ENCODE data around the gene RELN. TPM values are rescaled to one million over a fixed set of nuclear protein-coding genes. Genes with fewer than 3 reads are reported as not detected.

RELN gene
- total RNA-seq, 1 experiment from 2014 or later: 0.20 TPM

DNA sequence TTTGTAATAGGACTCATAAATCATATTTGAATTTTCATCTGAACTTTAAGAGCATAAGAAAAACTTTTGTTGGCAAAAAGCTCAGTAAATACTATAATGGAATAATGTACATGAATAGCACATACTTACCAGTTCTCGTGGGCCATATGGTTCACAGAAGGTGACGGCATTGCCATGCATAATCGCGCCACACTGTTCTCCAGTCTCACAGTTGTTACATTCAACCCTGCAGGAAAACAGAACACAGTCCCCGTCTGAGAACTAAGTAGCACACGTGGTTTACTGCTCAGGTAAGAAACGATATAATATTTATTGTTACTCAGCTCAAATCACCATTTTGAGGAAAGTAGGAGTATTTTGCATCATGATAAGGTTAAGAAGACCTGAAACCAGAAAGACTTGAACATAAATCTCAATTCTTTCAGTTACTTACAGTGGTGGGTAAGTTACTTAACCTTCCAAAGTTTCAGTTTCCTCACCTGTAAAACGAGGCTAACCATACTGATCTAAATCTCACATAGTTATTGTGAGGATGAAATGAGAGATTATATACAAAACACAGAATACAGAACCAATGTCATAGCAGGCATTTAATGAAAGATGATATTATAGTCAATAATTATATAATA, 261.4 kb downstream of the RELN start:
- Histone ChIP-seq H3K27ac (ENCODE audit: low read depth, low read length) (no peak overlapping the region), H3K27me3 (ENCODE audit: insufficient read depth, low read length) (peaks cover 18% of the 10 kb centered on the region), H3K4me3 (replicated peaks in 1 of 2; ENCODE audit: low read depth in 1 of 2, low read length in 2 of 2) (no peak overlapping the region), H2AFZ (ENCODE audit: low read depth, low read length, poor library complexity, severe bottlenecking) (no peak overlapping the region), H3K79me2 (ENCODE audit: insufficient read depth, low read length) (no peaks in the 10 kb centered on the region), H3K9me3 (ENCODE audit: control insufficient read depth in 1 of 2, insufficient read depth in 1 of 2, low read depth in 1 of 2, low read length in 2 of 2) (no peaks in the 10 kb centered on the region), H3K4me1 (ENCODE audit: control insufficient read depth in 1 of 2, insufficient read depth in 2 of 2, low read length in 2 of 2) (no peaks in the 10 kb centered on the region), H3K36me3 (ENCODE audit: control insufficient read depth in 1 of 2, insufficient read depth in 2 of 2, low read length in 2 of 2) (no peaks in the 10 kb centered on the region), H3K9ac (ENCODE audit: low read length) (no peak overlapping the region), H3K4me2 (ENCODE audit: low read length) (no peak overlapping the region), H3K9me2 (ENCODE audit: insufficient read depth) (no peaks in the 10 kb centered on the region), H4K20me1 (ENCODE audit: insufficient read depth) (no peaks in the 10 kb centered on the region)
- intact Hi-C loops (cut with micrococcal nuclease): no loop called here
- RAD21 ChIA-PET (ENCODE audit: low non-redundant PET in 1 of 2, low total read pairs in 2 of 2, uncharacterized antibody in 2 of 2, unreplicated experiment in 2 of 2): no interaction called here
- no peak for ATAC-seq
- DNase-seq (ENCODE audit: low read depth, low spot score): no peak
- POLR2A ChIA-PET: no interaction called here
- CTCF ChIA-PET: no interaction called here
- TF ChIP-seq TCF7L2 (IDR thresholded peaks at IDR 0.05; ENCODE audit: borderline replicate concordance, extremely low read depth, insufficient read depth, insufficient read length) (no peak), JUND (IDR thresholded peaks at IDR 0.05) (no peak), SRF (IDR thresholded peaks at IDR 0.05; ENCODE audit: low read depth) (no peak), YY1 (IDR thresholded peaks at IDR 0.05; ENCODE audit: extremely low read depth, insufficient replicate concordance, low read depth, low read length) (no peak), ZNF274 (IDR thresholded peaks at IDR 0.05; ENCODE audit: low read depth, low read length) (no peak), EZH2phosphoT487 (IDR thresholded peaks at IDR 0.05; ENCODE audit: borderline replicate concordance) (no peak), FOSL1 (IDR thresholded peaks at IDR 0.05; ENCODE audit: low read depth) (no peak), RAD21 (IDR thresholded peaks at IDR 0.05; ENCODE audit: low read depth) (no peak)
- TF ChIP-seq, protein P1, sequence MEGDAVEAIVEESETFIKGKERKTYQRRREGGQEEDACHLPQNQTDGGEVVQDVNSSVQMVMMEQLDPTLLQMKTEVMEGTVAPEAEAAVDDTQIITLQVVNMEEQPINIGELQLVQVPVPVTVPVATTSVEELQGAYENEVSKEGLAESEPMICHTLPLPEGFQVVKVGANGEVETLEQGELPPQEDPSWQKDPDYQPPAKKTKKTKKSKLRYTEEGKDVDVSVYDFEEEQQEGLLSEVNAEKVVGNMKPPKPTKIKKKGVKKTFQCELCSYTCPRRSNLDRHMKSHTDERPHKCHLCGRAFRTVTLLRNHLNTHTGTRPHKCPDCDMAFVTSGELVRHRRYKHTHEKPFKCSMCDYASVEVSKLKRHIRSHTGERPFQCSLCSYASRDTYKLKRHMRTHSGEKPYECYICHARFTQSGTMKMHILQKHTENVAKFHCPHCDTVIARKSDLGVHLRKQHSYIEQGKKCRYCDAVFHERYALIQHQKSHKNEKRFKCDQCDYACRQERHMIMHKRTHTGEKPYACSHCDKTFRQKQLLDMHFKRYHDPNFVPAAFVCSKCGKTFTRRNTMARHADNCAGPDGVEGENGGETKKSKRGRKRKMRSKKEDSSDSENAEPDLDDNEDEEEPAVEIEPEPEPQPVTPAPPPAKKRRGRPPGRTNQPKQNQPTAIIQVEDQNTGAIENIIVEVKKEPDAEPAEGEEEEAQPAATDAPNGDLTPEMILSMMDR (IDR thresholded peaks at IDR 0.05 in 2 of 3, conservative IDR thresholded peaks at IDR 0.05 in 1 of 3; ENCODE audit: borderline replicate concordance in 1 of 3, insufficient read depth in 1 of 3, low read depth in 2 of 3, low read length in 2 of 3): no peak
- TF ChIP-seq, protein P2, sequence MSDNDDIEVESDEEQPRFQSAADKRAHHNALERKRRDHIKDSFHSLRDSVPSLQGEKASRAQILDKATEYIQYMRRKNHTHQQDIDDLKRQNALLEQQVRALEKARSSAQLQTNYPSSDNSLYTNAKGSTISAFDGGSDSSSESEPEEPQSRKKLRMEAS (IDR thresholded peaks at IDR 0.05): no peak
- no TSS peak for BruUV-seq (replicated peaks)

Data from HCT116 (cell line).